Stimulated activated CD4-positive, alpha-beta T cell treated with anti-CD3 and anti-CD28 coated beads, Interleukin-2, amount 100 ng/mL, for 24 hours (primary cell): Measurements from ENCODE around the gene DDX10.

Source experiments
- DNase-seq, 2 donors: peaks; one replicate each; pipeline ENCODE4 v3.0.0-alpha.2; 2020

The DDX10 gene

DNA sequence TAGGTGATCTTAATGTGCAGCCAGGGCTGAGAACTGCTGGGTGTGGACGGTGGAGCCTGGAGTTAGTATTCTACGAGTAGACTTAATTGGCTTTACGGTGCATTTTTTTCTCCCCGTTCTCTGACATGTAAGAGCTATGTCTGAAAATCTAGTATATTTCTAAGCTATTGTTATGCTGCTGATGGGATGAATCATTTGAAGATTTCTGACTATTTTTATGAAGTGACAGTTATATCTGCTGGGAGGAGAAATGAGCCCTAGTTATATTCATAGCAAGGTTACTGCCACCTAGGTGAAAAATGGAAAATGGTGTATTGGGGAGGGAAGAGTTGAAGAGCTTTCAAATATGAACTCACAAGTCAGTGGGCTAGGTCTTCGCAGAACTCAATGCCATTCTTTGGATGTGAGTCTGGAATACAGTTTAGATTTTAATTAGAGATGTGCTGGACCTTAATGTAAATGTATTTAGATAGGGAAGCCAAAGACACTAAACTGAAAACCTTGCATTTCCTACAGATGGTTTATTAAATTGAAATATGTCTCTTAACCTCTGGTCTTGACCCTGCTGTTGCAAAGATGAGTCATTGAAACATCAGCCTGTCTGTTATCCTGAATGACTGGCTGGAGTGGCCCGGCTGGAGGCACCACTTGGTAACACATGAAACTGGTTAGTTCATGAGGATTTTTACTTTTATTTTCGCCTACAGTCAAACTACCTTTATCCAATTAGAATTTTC lies 293.7 kb downstream of the DDX10 start:
- no peak for DNase-seq

DNA sequence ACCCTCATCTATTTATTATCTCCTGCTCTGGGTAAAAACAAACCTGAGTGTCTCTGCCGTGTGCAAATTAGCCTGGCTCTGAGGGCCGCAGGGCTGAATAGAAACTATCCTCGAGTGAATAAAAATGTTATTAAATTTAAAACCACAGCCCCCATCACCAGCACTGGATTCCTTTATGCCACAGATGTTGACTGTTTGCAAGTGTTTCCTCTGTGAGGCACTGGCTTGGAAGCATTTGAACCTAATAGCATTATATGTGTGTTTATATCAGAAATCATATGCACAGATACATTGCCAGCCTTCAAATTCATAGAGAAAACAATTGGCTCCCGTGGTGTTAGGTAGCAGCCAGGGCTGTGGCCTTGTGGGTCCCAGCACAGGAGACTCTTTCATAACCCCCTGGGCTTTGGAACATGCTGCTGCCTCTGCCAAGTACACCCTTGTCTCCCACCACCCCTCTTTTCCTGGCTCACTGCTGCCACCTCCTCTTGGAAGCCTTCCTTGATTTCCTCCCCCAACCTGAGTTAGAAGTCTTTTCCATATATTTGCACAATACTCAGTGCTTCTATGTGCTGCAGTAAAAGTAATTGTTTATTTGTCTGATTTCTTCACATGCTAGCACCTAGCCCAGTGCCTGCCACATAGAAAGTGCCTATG lies 294.4 kb downstream of the DDX10 start:
- DNase-seq, result no peak

DNA sequence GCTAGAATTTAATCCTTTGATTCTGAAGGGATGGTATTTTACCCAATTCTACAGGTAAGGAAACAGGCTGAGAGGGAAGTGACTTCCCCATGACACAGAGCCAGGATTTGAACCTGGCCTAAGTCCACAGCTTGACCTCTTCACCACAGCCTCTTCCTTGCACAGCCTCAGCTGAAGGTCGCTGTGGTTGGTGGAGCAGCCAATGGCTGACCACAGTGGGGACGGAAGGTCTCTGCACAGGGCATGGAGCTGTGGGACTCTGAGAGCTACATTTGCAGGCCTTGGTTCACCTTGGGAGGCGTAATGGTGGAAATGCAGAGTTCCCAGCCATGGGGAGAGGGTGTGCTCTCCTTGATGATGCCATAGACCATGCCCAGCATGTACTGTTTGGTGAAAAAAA lies 295.0 kb downstream of the DDX10 start:
- DNase-seq, result no peak

DNA sequence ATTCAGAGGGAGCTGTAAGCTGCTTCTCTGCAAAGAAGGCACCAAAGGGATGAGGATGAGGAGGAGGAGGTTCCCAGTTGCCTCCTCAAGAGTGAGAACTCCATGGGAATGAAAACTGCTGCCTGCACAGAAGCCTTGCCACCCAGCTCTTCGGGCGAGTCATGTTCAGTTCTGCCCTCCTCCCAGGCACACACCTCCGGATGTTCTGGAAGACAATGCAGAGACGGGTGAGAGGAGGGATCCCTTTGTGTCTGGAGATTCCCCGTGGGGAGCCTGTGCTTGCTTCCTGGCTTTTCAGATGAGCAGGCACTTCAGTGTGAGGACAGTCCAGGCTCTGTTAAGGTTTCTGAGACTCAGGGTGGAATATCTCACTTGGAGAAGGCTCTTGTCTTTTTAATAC lies 295.6 kb downstream of the DDX10 start:
- DNase-seq, result no peak

DNA sequence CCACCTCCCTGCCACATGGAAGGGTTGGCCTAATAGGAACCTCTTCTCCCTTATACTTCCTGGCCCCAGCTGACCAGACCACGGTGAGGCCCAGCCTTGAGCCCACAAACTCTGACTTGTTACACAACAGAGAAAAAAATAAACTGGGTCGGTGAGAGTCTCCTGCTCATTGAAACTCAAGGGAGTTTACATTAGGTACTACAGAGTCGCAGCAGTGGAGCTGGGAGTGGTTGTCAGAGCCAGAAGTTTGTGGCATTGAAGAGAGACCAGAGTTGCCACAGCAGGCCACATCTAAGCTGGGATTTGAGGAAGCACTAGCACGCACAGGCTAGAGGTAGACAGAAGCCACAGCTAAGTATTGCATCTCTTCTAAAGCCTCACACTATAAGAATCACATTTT lies 296.2 kb downstream of the DDX10 start:
- DNase-seq, result no peak

DNA sequence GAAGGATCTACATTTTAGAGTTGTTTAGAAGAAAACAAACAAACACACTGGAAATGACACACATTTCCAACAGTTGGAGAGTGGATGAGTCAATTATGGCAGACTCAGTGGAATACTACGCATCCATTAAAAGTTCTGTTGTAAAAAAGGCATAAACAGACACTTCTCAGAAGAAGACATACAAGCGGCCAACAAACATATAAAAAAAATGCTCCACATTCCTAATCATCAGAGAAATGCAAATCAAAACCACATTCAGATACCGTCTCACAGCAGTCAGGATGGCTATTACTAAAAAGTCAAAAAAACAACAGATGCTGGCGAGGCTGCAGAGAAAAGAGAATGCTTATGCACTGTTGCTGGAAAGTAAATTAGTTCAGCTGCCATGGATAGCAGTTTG lies 298.2 kb downstream of the DDX10 start:
- DNase-seq, result no peak

DNA sequence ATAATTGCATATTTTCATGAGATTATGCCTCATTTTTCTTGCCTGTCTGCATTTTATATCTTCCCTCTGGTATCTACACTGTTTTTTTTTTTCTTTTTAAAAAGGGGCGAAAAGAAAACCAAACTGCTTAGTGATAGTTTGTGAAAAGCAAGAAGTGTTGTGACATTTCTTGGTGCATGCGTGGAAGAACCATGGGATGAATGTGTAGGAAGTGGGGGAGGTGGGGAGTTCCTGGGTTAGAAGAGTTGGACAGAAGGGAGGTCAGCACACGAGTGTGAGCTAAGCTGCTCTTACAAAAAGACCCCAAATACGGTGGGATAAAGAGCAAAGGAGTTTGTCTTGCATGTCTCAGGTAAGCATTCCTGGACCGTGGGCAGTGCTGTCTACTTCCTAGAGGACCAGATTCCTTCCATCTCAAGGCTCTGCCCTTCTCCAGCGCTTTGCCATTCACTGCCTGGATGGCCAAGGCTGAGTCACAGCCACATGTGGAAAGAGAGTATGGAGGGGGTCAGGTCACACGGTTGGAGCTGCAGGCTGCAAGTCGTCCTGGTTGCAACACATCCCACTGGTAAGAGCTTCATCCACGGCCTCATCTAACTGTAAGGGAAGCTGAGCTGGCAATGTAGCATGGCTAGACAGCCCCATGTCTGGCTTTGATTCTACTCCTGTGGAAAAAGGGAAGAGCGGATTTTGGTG lies 300.6 kb downstream of the DDX10 start:
- no peak for DNase-seq

DNA sequence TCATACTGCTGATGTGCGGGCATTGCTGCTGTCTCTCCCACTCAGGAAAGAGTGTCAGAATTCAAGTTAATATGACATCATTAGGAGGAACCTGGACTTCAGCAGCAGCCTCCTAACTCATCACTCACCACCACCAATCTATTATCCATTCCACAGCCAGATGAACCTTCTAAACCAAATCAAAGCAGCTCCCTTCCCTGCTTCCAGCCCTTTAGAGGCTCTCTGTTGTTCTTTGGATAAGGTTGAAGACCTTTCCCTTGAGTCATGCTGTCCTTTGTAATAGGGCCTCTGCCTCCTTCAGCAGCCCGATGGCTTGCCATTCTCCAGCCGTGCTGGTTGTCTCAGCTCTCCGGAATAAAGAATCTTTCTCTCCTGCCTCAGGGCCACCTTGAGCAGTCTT lies 301.3 kb downstream of the DDX10 start:
- no peak for DNase-seq

DNA sequence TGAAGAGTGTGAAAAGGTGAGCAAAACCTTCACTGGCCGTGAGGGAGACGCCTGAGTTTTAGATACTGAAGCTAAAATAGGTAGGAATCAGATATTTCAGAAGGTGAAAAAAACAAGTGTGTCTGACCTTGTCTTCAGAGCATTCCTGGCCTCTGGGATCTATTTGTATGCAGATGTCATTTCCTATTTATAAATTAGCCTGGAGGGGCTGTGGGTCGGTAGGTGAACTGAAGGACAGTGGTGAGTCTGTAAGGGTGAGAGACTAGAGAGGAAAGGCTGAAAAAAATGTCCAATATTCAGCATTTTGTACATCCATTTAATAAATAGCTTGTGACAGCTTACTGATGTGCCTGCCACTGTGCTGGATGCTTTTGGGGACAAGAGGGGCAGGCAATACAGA lies 302.1 kb downstream of the DDX10 start:
- DNase-seq, result no peak

DNA sequence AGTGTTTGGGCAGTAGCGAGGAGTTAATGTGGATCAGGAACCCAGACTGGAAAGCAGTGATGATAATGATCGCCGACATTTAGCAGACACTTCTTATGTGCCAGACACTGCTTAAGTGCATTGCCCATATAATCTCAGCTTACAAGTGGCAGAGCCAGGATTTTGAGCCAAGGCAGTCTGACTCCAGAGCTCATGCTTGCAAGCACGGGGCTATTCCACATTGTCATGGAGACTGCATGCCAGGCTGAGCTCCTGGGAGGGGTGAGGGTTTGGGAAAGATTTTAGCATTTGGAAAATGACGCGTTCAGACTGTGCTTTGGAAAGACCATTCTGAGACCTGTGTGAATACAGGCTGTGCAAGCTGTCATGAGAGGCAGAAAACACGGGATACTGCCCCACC lies 302.7 kb downstream of the DDX10 start:
- no peak for DNase-seq

DNA sequence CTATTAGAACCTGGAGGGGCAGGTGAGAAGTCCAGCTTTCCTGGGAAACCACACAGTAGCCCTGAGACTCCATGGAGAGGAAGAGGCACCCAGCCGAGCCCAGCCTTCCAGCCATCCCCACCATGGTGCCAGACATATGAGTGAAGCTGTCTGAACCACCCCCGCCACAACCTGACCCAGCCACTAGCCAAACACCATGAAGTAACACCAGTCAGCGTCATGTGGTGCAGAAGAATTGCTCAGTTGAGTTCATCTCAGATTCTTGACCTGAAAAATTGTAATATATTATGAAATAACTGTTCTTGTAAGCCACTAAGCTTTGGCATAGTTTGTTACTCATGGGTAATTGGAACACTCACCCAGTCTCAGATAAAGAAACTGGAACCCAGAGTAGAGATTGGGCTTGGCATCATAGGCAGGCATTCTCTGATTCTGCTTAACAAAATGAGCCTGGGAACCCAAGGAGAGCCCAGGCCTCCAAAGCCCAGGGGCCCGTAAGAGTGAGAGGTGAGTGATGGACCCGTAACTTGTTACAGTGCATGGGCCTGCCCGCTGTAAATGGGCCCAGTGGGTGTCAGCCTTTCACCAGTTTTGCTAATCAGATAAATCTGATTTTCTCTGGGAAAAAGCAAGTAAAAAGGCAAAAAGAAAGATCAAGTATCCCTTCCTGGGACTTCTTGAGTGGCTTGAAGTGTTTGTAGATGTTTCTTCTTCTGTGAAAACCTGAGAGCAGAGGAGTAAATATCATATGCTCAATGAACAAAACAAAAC lies 305.5 kb downstream of the DDX10 start:
- no peak for DNase-seq

DNA sequence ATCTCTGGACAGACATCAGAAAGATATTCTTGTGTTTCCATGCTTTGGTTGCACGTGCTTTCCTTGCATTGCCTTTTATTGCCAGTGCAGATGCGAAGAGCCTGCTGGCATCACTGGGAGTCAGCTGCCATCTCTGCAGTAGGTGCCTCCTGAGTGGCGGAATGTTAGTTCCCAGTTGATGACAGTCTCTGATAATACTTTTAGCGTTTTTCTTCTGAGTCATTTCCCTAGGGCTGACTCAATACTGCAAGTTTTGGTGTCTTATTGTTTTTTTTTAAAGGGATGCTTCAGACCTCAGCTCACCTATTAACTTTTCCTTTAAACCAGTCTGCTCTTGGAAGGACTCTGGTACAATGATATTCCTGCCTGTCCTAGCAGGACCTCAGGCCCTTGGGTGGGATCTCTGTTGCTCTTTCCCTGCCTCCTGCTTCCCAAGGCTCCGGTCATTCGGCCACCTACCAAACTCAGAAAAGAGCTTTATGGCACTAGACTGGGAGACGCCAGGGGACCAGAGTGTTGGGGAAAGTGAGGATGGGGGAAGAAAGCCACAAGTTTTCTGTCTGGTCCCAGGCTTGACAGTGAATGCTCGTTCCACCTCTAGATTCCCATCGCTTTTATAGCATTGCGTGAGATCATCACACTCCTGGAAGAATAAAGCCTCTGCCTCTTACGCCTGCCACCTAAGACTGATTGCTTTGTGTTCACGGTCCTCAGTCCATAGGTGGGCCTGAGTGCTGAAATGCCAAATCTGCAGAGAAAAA lies 308.7 kb downstream of the DDX10 start:
- no peak for DNase-seq

DNA sequence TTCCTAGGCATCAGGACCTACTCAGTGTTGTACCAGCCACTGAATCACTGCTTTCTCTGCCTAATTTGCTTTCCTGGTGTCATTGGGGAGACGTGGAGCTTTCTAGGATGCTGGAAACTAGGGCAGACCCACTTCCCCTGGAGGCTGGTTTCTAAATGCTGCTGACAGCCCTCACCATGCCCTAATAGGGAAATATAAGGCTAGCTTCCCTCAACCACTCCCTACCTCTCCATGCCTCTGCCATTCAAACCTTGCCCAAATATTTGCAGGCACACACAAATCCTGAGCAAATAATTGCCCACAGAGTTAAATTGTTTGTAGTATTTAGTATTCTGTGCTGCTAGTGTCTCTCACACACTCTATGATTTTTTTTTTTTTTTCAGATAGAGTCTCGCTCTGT lies 310.2 kb downstream of the DDX10 start:
- no peak for DNase-seq

DNA sequence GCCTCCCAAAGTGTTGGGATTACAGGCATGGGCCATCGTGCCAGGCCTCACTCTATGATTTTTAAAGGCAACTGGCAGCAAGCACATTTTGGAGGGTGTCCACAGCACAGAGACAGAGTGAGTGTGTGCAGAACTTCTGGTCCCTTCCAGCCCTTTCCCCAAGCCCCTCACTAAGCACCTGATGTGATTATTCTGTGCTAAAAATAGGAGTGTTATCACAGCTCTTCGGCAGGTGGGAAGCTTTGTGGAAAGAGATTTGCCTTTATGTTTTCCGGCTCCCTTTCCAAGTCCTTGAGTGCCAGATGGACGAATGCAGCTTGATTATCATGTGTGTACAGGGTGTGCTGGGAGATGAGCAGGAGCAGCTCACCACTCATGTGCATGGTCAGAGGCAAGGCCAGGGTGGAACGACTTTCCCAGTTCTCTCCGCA lies 310.8 kb downstream of the DDX10 start:
- no peak for DNase-seq

DNA sequence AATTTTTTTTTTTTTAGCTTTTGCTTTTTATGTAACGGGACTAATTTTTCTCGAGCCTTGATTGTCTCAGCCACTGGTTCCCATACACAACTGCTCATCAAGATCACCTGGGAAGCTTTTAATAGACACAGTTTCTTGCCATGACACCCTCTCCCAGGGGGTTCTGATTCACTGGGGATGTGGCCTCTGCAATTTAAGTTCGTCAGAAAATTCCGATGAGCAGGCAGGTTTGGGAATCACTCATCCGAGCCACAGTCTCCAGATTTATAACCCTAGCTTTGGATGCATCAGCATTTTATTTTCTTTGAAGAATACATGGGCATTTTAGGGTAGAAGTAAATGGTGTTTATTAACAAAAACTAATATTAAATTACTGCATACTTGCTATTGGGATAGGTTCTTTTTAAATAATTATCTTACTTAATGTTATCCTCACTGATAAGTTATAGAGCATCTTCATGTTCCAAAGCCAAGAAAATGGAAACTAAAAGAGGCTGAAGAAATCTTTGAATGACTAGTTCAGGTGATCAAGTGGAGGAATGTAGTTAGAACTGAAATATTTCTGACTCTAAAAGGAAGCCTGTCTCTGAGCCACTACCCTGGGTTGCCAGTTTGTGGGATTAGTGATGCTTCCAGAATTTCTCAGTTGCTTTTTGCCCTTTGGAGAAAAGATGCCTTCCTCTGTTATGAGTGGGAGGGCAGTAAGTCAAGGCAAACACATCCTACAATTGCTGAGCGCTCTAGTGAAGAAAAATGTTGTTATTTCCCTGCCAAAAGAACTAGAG lies 319.0 kb downstream of the DDX10 start:
- no peak for DNase-seq

DNA sequence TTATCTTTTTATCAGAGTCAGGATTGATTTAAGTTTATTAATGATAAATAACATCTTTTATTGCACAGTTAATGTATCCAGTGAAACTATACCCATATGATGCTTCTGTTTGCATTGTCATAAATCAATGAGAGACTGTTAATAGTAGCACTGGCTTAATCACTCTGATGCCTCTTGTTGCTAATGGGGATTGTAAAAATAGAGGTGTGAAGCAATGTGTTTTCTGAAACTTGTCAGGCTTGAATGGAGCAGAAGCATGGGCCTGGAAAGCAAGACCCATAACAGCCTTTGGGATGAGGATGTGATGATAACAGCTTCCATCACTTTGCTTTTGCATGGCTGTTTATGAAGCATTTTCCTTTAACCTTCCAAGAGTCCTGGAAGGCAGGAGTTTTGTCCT lies 319.7 kb downstream of the DDX10 start:
- no peak for DNase-seq

DNA sequence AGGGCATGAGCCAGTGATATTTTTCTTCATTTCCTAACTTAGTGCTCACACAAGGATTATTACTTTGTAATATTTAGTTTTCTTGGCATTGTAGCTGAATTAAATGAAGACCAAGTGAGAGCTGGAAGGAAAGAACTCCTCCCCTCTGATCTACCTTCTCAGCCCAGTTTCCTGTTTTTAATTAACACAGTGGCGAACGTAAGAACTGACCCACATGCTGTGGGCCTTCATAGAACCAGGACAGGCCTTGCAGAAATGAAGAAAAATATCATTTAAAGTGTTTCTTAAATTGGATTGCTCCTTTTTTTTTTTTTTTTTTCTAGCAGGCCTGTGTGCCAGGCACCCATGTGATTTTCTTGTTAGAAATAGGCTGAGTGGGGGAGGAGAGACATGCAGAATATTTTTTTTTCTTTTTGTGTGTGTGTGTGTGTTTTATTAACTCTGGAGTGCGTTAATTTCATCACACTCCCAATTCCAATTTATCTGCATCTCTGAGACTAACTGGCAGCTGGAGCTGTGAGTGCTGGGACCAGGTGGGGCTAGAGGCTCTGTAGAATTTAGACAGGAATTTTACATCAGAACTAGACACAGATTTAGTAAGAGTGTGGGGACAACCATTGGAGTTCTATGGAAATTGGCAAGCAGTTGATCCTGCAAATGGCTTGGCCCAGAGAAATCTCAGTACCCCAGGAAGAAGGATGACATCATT lies 320.5 kb downstream of the DDX10 start:
- no peak for DNase-seq

DNA sequence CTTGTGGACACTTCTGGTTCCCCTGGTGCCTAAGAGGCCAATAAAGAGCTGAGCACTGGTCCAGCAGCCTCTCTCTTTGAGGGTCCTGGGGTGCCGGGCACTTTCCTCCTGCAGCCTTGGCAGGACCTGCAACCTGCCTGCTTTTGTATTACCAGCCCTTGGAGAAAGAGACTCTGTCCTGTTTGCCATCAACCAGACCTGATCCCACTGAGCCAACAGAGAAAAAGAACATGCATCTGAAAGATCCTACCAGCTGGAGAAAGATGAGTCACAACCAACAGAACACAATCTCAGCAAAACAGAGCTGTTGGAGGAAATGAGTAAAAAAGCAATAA lies 321.0 kb downstream of the DDX10 start:
- no peak for DNase-seq
